GM23338 (cell line): ENCODE data around the gene SCYGR6. TPM values are rescaled to one million over a fixed set of nuclear protein-coding genes. Genes with fewer than 3 reads are reported as not detected.
A peak's percentile ranks its signal among the peaks of the same experiment; 100 is the strongest.

Experiments
- ATAC-seq: fragments of 200-7000 bp; cut with Tn5 transposase; 3 replicates; pipeline ENCODE4 v1.9.1; 2020
- DNase-seq: peaks from one replicate; pipeline ENCODE4 v3.0.0-alpha.2; 2015; ENCODE audit warnings: low spot score
- H2AFZ ChIP-seq: fragments of 200-600 bp; sonication (generic); 2 replicates; pipeline ENCODE4 v1.8.0; 2016; ENCODE audit warnings: antibody characterized with exemption, mild to moderate bottlenecking, moderate library complexity
- H3F3A ChIP-seq: fragments of 200-600 bp; sonication (generic); replicated peaks from 2 replicates; pipeline ENCODE4 v1.8.0; 2017; ENCODE audit warnings: antibody characterized with exemption, mixed run types, low read depth
- H3K27ac ChIP-seq: fragments of 200-600 bp; sonication (generic); 2 replicates; pipeline ENCODE4 v1.6.1; 2016; ENCODE audit warnings: low read depth
- H3K27me3 ChIP-seq: fragments of 200-600 bp; sonication (generic); 2 replicates; pipeline ENCODE4 v1.8.0; 2016; ENCODE audit warnings: mild to moderate bottlenecking, mixed run types, moderate library complexity; ENCODE audit not compliant: insufficient read depth
- H3K36me3 ChIP-seq: fragments of 200-600 bp; sonication (generic); 2 replicates; pipeline ENCODE4 v1.8.0; 2016; ENCODE audit warnings: mild to moderate bottlenecking; ENCODE audit not compliant: insufficient read depth
- H3K4me1 ChIP-seq: fragments of 200-600 bp; sonication (generic); 2 replicates; pipeline ENCODE4 v1.8.0; 2016; ENCODE audit warnings: mild to moderate bottlenecking, moderate library complexity; ENCODE audit not compliant: insufficient read depth
- H3K4me2 ChIP-seq: fragments of 200-600 bp; sonication (generic); 2 replicates; pipeline ENCODE4 v1.7.1; 2017; ENCODE audit warnings: mixed run types
- H3K4me3 ChIP-seq: fragments of 200-600 bp; sonication (generic); 2 replicates; pipeline ENCODE4 v1.6.1; 2016; ENCODE audit warnings: mixed run types
- H3K79me2 ChIP-seq: fragments of 200-600 bp; sonication (generic); replicated peaks from 2 replicates; pipeline ENCODE4 v1.8.0; 2017; ENCODE audit warnings: mild to moderate bottlenecking; ENCODE audit not compliant: insufficient read depth
- H3K9me2 ChIP-seq: fragments of 200-600 bp; sonication (generic); 2 replicates; pipeline ENCODE4 v1.8.0; 2017; ENCODE audit not compliant: insufficient read depth
- H4K20me1 ChIP-seq: fragments of 200-600 bp; sonication (generic); replicated peaks from 2 replicates; pipeline ENCODE4 v1.8.0; 2017; ENCODE audit warnings: mild to moderate bottlenecking; ENCODE audit not compliant: insufficient read depth
- H3K27ac Mint-ChIP-seq: 2 replicates; pipeline ENCODE4 v1.8.0; 2020; ENCODE audit warnings: inconsistent platforms, mild to moderate bottlenecking, moderate library complexity, mixed read lengths
- H3K27me3 Mint-ChIP-seq: 3 replicates; pipeline ENCODE4 v1.8.0; 2022; ENCODE audit warnings: low read depth, mild to moderate bottlenecking, moderate library complexity, mixed read lengths, inconsistent platforms; ENCODE audit not compliant: insufficient read depth, poor library complexity
- H3K36me3 Mint-ChIP-seq: 3 replicates; pipeline ENCODE4 v1.8.0; 2021; ENCODE audit warnings: low read depth, mild to moderate bottlenecking, inconsistent platforms, moderate library complexity, mixed read lengths
- H3K4me1 Mint-ChIP-seq: 3 replicates; pipeline ENCODE4 v1.8.0; 2020; ENCODE audit warnings: mild to moderate bottlenecking, inconsistent platforms, mixed read lengths
- H3K4me3 Mint-ChIP-seq: 3 replicates; pipeline ENCODE4 v1.8.0; 2021; ENCODE audit warnings: moderate library complexity, mild to moderate bottlenecking, inconsistent platforms, mixed read lengths
- H3K9me3 Mint-ChIP-seq: 3 replicates; pipeline ENCODE4 v1.8.0; 2020; ENCODE audit warnings: moderate library complexity, mild to moderate bottlenecking, inconsistent platforms, mixed read lengths
- CREB1 ChIP-seq: fragments of 250-450 bp; sonication (Bioruptor Pico); IDR thresholded peaks from 2 replicates; pipeline ENCODE4 v1.5.0; 2020; ENCODE audit warnings: low read depth, mild to moderate bottlenecking, moderate library complexity
- EZH2 ChIP-seq: fragments of 200-600 bp; sonication (generic); IDR thresholded peaks from one replicate; pipeline ENCODE4 v1.8.0; 2017; ENCODE audit warnings: antibody characterized with exemption, mild to moderate bottlenecking, low read depth; ENCODE audit not compliant: unreplicated experiment
- EZH2phosphoT487 ChIP-seq: fragments of 200-600 bp; sonication (generic); IDR thresholded peaks from one replicate; pipeline ENCODE4 v1.8.1; 2018; ENCODE audit warnings: antibody characterized with exemption; ENCODE audit not compliant: unreplicated experiment
- JUNB ChIP-seq: IDR thresholded peaks from one replicate; pipeline ENCODE4 v1.6.1; 2016; ENCODE audit warnings: antibody characterized with exemption; ENCODE audit not compliant: unreplicated experiment
- NANOG ChIP-seq: IDR thresholded peaks from 2 replicates; pipeline ENCODE4 v1.6.1; 2016; ENCODE audit warnings: antibody characterized with exemption, borderline replicate concordance
- POLR2AphosphoS5 ChIP-seq: IDR thresholded peaks from 2 replicates; pipeline ENCODE4 v1.6.1; 2016; ENCODE audit warnings: antibody characterized with exemption, low read depth
- STAT1 ChIP-seq: IDR thresholded peaks from one replicate; pipeline ENCODE4 v1.6.1; 2016; ENCODE audit warnings: antibody characterized with exemption; ENCODE audit not compliant: unreplicated experiment
- ZNF114 ChIP-seq: fragments of 250-450 bp; sonication (Bioruptor Pico); IDR thresholded peaks from 2 replicates; pipeline ENCODE4 v1.5.0; 2020; ENCODE audit warnings: mild to moderate bottlenecking, moderate library complexity
- ZNF331 ChIP-seq: fragments of 250-450 bp; sonication (Bioruptor Pico); IDR thresholded peaks from 2 replicates; pipeline ENCODE4 v1.5.0; 2020; ENCODE audit warnings: low read depth, mild to moderate bottlenecking, moderate library complexity
- polyA plus RNA-seq: library from polyadenylated mRNA; unstranded; fragments of >200 nt; fragmentation: Nextera tagmentation; extraction: Ambion mirVana; gene quantifications from 2 replicates; pipeline ENCODE4 v1.2.1, GENCODE V29; 2016
- total RNA-seq: library from RNA; depleted of rRNA; stranded (reverse); fragments of >200 nt; shearing (Covaris generic); gene quantifications from 2 replicates; pipeline ENCODE4 v1.2.3, GENCODE V29; 2014
- TF ChIP-seq, protein P1 (sequence below): fragments of 250-450 bp; sonication (Bioruptor Pico); IDR thresholded peaks from 2 replicates; pipeline ENCODE4 v1.5.0; 2020; ENCODE audit warnings: mild to moderate bottlenecking, moderate library complexity
- TF ChIP-seq, protein P2 (sequence below): IDR thresholded peaks from 2 replicates; pipeline ENCODE4 v1.6.1; 2016; ENCODE audit warnings: antibody characterized with exemption
- TF ChIP-seq, protein P3 (sequence below): IDR thresholded peaks from one replicate; pipeline ENCODE4 v1.6.1; 2018; ENCODE audit warnings: antibody characterized with exemption; ENCODE audit not compliant: unreplicated experiment
- TF ChIP-seq, protein P4 (sequence below), 2 experiments: fragments of 200-600 bp in 1 of 2; sonication (generic) in 1 of 2; conservative IDR thresholded peaks; 2 replicates each; pipeline versions ENCODE4 v1.5.1 to v1.6.1; 2016 to 2017; ENCODE audit warnings: antibody characterized with exemption in 2 of 2, low read depth in 2 of 2, mild to moderate bottlenecking in 2 of 2, moderate library complexity in 1 of 2

Gene SCYGR6
- total and polyA plus RNA-seq, 2 experiments from 2014 or later: not detected

DNA sequence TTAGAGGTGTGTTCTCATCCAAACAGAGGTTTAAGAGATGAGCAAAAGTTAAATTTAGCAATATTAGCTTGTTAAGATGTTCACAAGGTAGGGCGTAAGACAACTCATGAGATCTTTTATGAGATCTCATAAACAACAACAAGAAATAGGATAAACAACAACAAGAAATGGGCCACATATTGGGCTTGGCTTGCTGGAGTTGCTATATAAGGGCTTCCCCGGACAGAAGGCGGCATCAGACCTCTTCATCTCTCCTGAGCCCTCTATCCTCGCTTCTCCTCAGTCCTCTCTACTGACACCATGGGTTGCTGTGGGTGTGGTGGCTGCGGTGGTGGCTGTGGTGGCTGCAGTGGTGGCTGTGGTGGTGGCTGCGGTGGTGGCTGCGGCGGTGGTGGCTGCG, 21.0 kb upstream of the SCYGR6 start, which contains the start of gene SCYGR8:
TSS of gene SCYGR8 (plus strand) at position 301 of the 400 bp plus-strand sequence. CDS start at position 301, 0 bp downstream.
- Histone ChIP-seq H4K20me1 (no peaks in the 10 kb centered on the region), H3K9me2 (no peaks in the 10 kb centered on the region), H3K36me3 (no peaks in the 10 kb centered on the region), H3K79me2 (no peaks in the 10 kb centered on the region), H3K4me3 (no peak within 1 kb of the TSS), H3K27ac (no peak within 1 kb of the TSS), H2AFZ (peak within 1 kb of the TSS; percentile 38; the same call in 1 of the 2 replicates), H3K4me1 (no peaks in the 10 kb centered on the region), H3F3A (no peaks in the 10 kb centered on the region), H3K4me2 (no peak within 1 kb of the TSS), H3K27me3 (no peaks in the 10 kb centered on the region)
- H3K4me1 Mint-ChIP-seq: peaks cover 2% of the 10 kb centered on the region; the same call in 1 of the 3 replicates
- no peak within 1 kb of the TSS for H3K27ac Mint-ChIP-seq
- ATAC-seq (no peak), DNase-seq (no peak)
- TF ChIP-seq, protein P1, sequence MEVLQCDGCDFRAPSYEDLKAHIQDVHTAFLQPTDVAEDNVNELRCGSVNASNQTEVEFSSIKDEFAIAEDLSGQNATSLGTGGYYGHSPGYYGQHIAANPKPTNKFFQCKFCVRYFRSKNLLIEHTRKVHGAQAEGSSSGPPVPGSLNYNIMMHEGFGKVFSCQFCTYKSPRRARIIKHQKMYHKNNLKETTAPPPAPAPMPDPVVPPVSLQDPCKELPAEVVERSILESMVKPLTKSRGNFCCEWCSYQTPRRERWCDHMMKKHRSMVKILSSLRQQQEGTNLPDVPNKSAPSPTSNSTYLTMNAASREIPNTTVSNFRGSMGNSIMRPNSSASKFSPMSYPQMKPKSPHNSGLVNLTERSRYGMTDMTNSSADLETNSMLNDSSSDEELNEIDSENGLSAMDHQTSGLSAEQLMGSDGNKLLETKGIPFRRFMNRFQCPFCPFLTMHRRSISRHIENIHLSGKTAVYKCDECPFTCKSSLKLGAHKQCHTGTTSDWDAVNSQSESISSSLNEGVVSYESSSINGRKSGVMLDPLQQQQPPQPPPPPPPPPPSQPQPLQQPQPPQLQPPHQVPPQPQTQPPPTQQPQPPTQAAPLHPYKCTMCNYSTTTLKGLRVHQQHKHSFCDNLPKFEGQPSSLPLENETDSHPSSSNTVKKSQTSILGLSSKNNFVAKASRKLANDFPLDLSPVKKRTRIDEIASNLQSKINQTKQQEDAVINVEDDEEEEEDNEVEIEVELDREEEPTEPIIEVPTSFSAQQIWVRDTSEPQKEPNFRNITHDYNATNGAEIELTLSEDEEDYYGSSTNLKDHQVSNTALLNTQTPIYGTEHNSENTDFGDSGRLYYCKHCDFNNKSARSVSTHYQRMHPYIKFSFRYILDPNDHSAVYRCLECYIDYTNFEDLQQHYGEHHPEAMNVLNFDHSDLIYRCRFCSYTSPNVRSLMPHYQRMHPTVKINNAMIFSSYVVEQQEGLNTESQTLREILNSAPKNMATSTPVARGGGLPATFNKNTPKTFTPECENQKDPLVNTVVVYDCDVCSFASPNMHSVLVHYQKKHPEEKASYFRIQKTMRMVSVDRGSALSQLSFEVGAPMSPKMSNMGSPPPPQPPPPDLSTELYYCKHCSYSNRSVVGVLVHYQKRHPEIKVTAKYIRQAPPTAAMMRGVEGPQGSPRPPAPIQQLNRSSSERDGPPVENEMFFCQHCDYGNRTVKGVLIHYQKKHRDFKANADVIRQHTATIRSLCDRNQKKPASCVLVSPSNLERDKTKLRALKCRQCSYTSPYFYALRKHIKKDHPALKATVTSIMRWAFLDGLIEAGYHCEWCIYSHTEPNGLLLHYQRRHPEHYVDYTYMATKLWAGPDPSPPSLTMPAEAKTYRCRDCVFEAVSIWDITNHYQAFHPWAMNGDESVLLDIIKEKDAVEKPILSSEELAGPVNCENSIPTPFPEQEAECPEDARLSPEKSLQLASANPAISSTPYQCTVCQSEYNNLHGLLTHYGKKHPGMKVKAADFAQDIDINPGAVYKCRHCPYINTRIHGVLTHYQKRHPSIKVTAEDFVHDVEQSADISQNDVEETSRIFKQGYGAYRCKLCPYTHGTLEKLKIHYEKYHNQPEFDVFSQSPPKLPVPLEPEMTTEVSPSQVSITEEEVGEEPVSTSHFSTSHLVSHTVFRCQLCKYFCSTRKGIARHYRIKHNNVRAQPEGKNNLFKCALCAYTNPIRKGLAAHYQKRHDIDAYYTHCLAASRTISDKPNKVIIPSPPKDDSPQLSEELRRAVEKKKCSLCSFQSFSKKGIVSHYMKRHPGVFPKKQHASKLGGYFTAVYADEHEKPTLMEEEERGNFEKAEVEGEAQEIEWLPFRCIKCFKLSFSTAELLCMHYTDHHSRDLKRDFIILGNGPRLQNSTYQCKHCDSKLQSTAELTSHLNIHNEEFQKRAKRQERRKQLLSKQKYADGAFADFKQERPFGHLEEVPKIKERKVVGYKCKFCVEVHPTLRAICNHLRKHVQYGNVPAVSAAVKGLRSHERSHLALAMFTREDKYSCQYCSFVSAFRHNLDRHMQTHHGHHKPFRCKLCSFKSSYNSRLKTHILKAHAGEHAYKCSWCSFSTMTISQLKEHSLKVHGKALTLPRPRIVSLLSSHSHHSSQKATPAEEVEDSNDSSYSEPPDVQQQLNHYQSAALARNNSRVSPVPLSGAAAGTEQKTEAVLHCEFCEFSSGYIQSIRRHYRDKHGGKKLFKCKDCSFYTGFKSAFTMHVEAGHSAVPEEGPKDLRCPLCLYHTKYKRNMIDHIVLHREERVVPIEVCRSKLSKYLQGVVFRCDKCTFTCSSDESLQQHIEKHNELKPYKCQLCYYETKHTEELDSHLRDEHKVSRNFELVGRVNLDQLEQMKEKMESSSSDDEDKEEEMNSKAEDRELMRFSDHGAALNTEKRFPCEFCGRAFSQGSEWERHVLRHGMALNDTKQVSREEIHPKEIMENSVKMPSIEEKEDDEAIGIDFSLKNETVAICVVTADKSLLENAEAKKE (CRISPR knock-in tag): no peak
- TF ChIP-seq EZH2phosphoT487: no peak
- TF ChIP-seq, protein P2, sequence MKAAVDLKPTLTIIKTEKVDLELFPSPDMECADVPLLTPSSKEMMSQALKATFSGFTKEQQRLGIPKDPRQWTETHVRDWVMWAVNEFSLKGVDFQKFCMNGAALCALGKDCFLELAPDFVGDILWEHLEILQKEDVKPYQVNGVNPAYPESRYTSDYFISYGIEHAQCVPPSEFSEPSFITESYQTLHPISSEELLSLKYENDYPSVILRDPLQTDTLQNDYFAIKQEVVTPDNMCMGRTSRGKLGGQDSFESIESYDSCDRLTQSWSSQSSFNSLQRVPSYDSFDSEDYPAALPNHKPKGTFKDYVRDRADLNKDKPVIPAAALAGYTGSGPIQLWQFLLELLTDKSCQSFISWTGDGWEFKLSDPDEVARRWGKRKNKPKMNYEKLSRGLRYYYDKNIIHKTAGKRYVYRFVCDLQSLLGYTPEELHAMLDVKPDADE: no peak
- TF ChIP-seq, protein P3, sequence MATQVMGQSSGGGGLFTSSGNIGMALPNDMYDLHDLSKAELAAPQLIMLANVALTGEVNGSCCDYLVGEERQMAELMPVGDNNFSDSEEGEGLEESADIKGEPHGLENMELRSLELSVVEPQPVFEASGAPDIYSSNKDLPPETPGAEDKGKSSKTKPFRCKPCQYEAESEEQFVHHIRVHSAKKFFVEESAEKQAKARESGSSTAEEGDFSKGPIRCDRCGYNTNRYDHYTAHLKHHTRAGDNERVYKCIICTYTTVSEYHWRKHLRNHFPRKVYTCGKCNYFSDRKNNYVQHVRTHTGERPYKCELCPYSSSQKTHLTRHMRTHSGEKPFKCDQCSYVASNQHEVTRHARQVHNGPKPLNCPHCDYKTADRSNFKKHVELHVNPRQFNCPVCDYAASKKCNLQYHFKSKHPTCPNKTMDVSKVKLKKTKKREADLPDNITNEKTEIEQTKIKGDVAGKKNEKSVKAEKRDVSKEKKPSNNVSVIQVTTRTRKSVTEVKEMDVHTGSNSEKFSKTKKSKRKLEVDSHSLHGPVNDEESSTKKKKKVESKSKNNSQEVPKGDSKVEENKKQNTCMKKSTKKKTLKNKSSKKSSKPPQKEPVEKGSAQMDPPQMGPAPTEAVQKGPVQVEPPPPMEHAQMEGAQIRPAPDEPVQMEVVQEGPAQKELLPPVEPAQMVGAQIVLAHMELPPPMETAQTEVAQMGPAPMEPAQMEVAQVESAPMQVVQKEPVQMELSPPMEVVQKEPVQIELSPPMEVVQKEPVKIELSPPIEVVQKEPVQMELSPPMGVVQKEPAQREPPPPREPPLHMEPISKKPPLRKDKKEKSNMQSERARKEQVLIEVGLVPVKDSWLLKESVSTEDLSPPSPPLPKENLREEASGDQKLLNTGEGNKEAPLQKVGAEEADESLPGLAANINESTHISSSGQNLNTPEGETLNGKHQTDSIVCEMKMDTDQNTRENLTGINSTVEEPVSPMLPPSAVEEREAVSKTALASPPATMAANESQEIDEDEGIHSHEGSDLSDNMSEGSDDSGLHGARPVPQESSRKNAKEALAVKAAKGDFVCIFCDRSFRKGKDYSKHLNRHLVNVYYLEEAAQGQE: no peak
- TF ChIP-seq ZNF114: no peak
- TF ChIP-seq POLR2AphosphoS5: no peak
- TF ChIP-seq JUNB: no peak
- TF ChIP-seq NANOG: no peak
- TF ChIP-seq ZNF331 (CRISPR knock-in tag): no peak
- TF ChIP-seq EZH2: no peak
- no peak for TF ChIP-seq STAT1
- TF ChIP-seq, protein P4, sequence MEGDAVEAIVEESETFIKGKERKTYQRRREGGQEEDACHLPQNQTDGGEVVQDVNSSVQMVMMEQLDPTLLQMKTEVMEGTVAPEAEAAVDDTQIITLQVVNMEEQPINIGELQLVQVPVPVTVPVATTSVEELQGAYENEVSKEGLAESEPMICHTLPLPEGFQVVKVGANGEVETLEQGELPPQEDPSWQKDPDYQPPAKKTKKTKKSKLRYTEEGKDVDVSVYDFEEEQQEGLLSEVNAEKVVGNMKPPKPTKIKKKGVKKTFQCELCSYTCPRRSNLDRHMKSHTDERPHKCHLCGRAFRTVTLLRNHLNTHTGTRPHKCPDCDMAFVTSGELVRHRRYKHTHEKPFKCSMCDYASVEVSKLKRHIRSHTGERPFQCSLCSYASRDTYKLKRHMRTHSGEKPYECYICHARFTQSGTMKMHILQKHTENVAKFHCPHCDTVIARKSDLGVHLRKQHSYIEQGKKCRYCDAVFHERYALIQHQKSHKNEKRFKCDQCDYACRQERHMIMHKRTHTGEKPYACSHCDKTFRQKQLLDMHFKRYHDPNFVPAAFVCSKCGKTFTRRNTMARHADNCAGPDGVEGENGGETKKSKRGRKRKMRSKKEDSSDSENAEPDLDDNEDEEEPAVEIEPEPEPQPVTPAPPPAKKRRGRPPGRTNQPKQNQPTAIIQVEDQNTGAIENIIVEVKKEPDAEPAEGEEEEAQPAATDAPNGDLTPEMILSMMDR (conservative IDR thresholded peaks at IDR 0.05; ENCODE audit: low read depth in 2 of 2): no peak
- TF ChIP-seq CREB1: no peak
- H3K4me3 Mint-ChIP-seq: no peak within 1 kb of the TSS
- no peaks in the 10 kb centered on the region; the same call in 2 of the 3 replicates for H3K9me3 Mint-ChIP-seq
- H3K27me3 Mint-ChIP-seq: peaks cover 5% of the 10 kb centered on the region
- no peaks in the 10 kb centered on the region for H3K36me3 Mint-ChIP-seq
